Measurements from ENCODE around the gene PDE3A. TPM values are rescaled to one million over a fixed set of nuclear protein-coding genes. Genes with fewer than 3 reads are reported as not detected.

The PDE3A gene
- polyA plus RNA-seq, 1 of the 3 experiments (the other 2 are of a cell fraction), result 0.67 TPM

- Histone ChIP-seq H3K79me2 (ENCODE audit: insufficient read depth) (peaks cover 21% of the 10 kb centered on the region), H3K27ac (ENCODE audit: low read depth in 2 of 2, low read length in 1 of 2) (no peak overlapping the region), H3K9me2 (no peaks in the 10 kb centered on the region), H3K4me3 (ENCODE audit: low read depth in 2 of 2, low read length in 1 of 2) (no peak overlapping the region; a peak in 1 of 4 replicates), H3F3A (replicated peaks; ENCODE audit: insufficient read depth) (peaks cover 3% of the 10 kb centered on the region), H3K27me3 (ENCODE audit: insufficient read depth) (no peaks in the 10 kb centered on the region), H2AFZ (ENCODE audit: low read depth) (no peak overlapping the region), H3K4me2 (peak overlapping the region; percentile 14; the same call in 1 of the 2 replicates), H4K20me1 (ENCODE audit: insufficient read depth) (no peaks in the 10 kb centered on the region), H3K9me3 (no peaks in the 10 kb centered on the region; the same call in 1 of the 2 replicates), H3K36me3 (replicated peaks in 1 of 2; ENCODE audit: control insufficient read depth in 1 of 2, insufficient read depth in 2 of 2, low read length in 1 of 2) (no peaks in the 10 kb centered on the region), H3K4me1 (ENCODE audit: control insufficient read depth in 1 of 2, insufficient read depth in 2 of 2, low read depth in 1 of 2, low read length in 1 of 2) (no peaks in the 10 kb centered on the region), H3K9ac (no peak overlapping the region)
- ChIA-PET CTCF (interaction anchor here (0.9 to 1.0 kb wide), 2 partner anchors 11 to 98 kb away, joined by 3 read pairs; no protein-coding TSS in a partner anchor), POLR2A (no interaction called here)
- no peak for DNase-seq
- 87% methylated on average over 5 of the region's 5 CpGs for WGBS (ENCODE audit: low lambda C conversion rate)
- TF ChIP-seq TCF12 (IDR thresholded peaks at IDR 0.05) (no peak), IRF3 (IDR thresholded peaks at IDR 0.05; ENCODE audit: low read depth, low read length) (no peak), ELF1 (IDR thresholded peaks at IDR 0.05) (no peak), PBX3 (IDR thresholded peaks at IDR 0.05) (no peak), TAF1 (IDR thresholded peaks at IDR 0.05; ENCODE audit: borderline replicate concordance, low read depth, low read length) (no peak)
Measured at GRCh38 chr12:20475542-20475941, 107.2 kb downstream of the PDE3A start.

GRCh38 chr12:20476551-20476950 is 108.2 kb downstream of the PDE3A start:
- Histone ChIP-seq H2AFZ (ENCODE audit: low read depth) (no peak overlapping the region), H3K9me3 (no peaks in the 10 kb centered on the region; the same call in 1 of the 2 replicates), H3K4me3 (ENCODE audit: low read depth in 2 of 2, low read length in 1 of 2) (no peak overlapping the region), H3K27me3 (ENCODE audit: insufficient read depth) (no peaks in the 10 kb centered on the region), H3K4me1 (ENCODE audit: control insufficient read depth in 1 of 2, insufficient read depth in 2 of 2, low read depth in 1 of 2, low read length in 1 of 2) (no peaks in the 10 kb centered on the region), H3K4me2 (no peak overlapping the region), H3K9me2 (no peaks in the 10 kb centered on the region), H3K27ac (ENCODE audit: low read depth in 2 of 2, low read length in 1 of 2) (no peak overlapping the region; a peak in 1 of 4 replicates), H4K20me1 (ENCODE audit: insufficient read depth) (no peaks in the 10 kb centered on the region), H3F3A (replicated peaks; ENCODE audit: insufficient read depth) (peaks cover 3% of the 10 kb centered on the region), H3K36me3 (replicated peaks in 1 of 2; ENCODE audit: control insufficient read depth in 1 of 2, insufficient read depth in 2 of 2, low read length in 1 of 2) (no peaks in the 10 kb centered on the region), H3K79me2 (ENCODE audit: insufficient read depth) (peaks cover 23% of the 10 kb centered on the region), H3K9ac (no peak overlapping the region)
- ChIA-PET POLR2A (no interaction called here), CTCF (no interaction called here)
- DNase-seq, result no peak
- 77% methylated on average over 2 of the region's 2 CpGs for WGBS (ENCODE audit: low lambda C conversion rate)
- TF ChIP-seq NFIC (IDR thresholded peaks at IDR 0.05; ENCODE audit: borderline replicate concordance), result no peak
- TF ChIP-seq RCOR1 (IDR thresholded peaks at IDR 0.05; ENCODE audit: low read length), result no peak
- TF ChIP-seq CHD2 (IDR thresholded peaks at IDR 0.05; ENCODE audit: low read length, partially characterized antibody), result no peak
- TF ChIP-seq ZBTB33 (IDR thresholded peaks at IDR 0.05; ENCODE audit: borderline replicate concordance, low read depth), result no peak
- TF ChIP-seq MXI1 (IDR thresholded peaks at IDR 0.05; ENCODE audit: low read depth, low read length), result no peak

All from SK-N-SH (cell line).